Sigmoid colon (tissue), 4 donors: ENCODE data around the gene LSM14A.
A peak's percentile ranks its signal among the peaks of the same experiment; 100 is the strongest.

ENCODE experiments used
- CTCF ChIP-seq, 4 experiments: fragments of 450-650 bp in 3 of 4; fragments of 200-600 bp in 1 of 4; IDR thresholded peaks; one replicate each; pipeline ENCODE4 v1.5.1; 2016 to 2019; ENCODE audit warnings: antibody characterized with exemption in 4 of 4, mild to moderate bottlenecking in 3 of 4, moderate library complexity in 2 of 4
- POLR2AphosphoS5 ChIP-seq, 4 donors: sonication (generic); formaldehyde crosslinking; IDR thresholded peaks; one replicate each; pipeline ENCODE4 v1.6.1; 2017; ENCODE audit warnings: antibody characterized with exemption in 4 of 4

- TF ChIP-seq CTCF (IDR thresholded peaks at IDR 0.05): no peak
- peak in 1 of 4 donors; percentile 4 for TF ChIP-seq POLR2AphosphoS5 (IDR thresholded peaks at IDR 0.05)
These were observed 1.1 kb downstream of the LSM14A start for GRCh38 chr19:34173193-34173956.
